Osteoblast (primary cell): Measurements from ENCODE around the gene PTPN12. TPM values are rescaled to one million over a fixed set of nuclear protein-coding genes. Genes with fewer than 3 reads are reported as not detected.
A peak's percentile ranks its signal among the peaks of the same experiment; 100 is the strongest.
"Not testable (repeated sequence)": the region's sequence is repeated elsewhere in the genome, so short reads cannot be mapped to it uniquely, and the experiment has no call there.

Experiments used
- DNase-seq: peaks from one replicate; pipeline ENCODE4 v3.0.0; 2011; ENCODE audit warnings: low spot score, mixed read lengths; ENCODE audit not compliant: insufficient read length; ENCODE audit errors: missing footprints
- H2AFZ ChIP-seq: 2 replicates; pipeline ENCODE4 v1.6.0; 2011; ENCODE audit warnings: mild to moderate bottlenecking, low read length
- H3K27ac ChIP-seq: 2 replicates; pipeline ENCODE4 v1.5.1; 2011; ENCODE audit warnings: mild to moderate bottlenecking, low read depth, low read length, moderate library complexity
- H3K27me3 ChIP-seq: 2 replicates; pipeline ENCODE4 v1.6.0; 2012; ENCODE audit warnings: mild to moderate bottlenecking, control low read depth, inconsistent platforms, low read length, moderate library complexity; ENCODE audit not compliant: insufficient read depth
- H3K36me3 ChIP-seq: 2 replicates; pipeline ENCODE4 v1.5.1; 2011; ENCODE audit warnings: mild to moderate bottlenecking, low read length, control low read depth, moderate library complexity; ENCODE audit not compliant: insufficient read depth
- H3K4me1 ChIP-seq: 2 replicates; pipeline ENCODE4 v1.5.1; 2011; ENCODE audit warnings: mild to moderate bottlenecking, low read length, control low read depth, moderate library complexity; ENCODE audit not compliant: insufficient read depth
- H3K4me2 ChIP-seq: 2 replicates; pipeline ENCODE4 v1.6.0; 2011; ENCODE audit warnings: mild to moderate bottlenecking, low read length; ENCODE audit not compliant: insufficient read depth
- H3K4me3 ChIP-seq: fragments of 200-600 bp; sonication (generic); 3 replicates; pipeline ENCODE4 v1.5.1; 2012; ENCODE audit warnings: mild to moderate bottlenecking, low read length, inconsistent platforms; ENCODE audit not compliant: insufficient read depth
- H3K79me2 ChIP-seq: 2 replicates; pipeline ENCODE4 v1.6.0; 2012; ENCODE audit warnings: mild to moderate bottlenecking, low read length, control low read depth, inconsistent platforms; ENCODE audit not compliant: insufficient read depth
- H3K9me3 ChIP-seq: 2 replicates; pipeline ENCODE4 v1.5.1; 2011; ENCODE audit warnings: low read depth, low read length, control low read depth
- H4K20me1 ChIP-seq: 2 replicates; pipeline ENCODE4 v1.6.0; 2012; ENCODE audit warnings: mild to moderate bottlenecking, low read length, control low read depth; ENCODE audit not compliant: insufficient read depth
- total RNA-seq: library from RNA; depleted of rRNA; stranded (reverse); fragments of >200 nt; gene quantifications from 2 replicates; pipeline ENCODE4 v1.2.3, GENCODE V29; 2012
- TF ChIP-seq, protein P1 (sequence below): IDR thresholded peaks from 2 replicates; pipeline ENCODE4 v1.5.1; 2011; ENCODE audit warnings: mild to moderate bottlenecking, low read depth, low read length, moderate library complexity; ENCODE audit errors: extremely low read depth

PTPN12 gene
- total RNA-seq, 1 donor: 80.7 TPM

DNA sequence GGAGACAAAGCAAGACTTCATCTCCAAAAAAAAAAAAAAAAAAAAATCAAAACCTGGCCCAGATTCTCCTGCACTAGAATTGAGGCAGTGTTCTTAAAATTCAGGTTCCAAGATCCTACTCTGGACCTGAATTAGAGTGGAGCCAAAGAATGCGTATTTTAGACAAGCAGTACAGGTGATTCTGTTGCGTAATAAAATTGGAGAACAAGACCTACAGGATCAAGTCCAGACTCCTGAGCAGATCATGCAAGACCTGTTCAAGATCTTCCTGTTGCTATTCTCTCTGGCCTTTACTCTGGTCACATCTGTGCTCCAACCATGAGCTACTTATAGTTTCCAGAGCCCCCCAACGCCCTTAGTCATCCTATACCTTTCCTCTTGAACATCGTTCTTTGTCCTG lies 107.7 kb downstream of the PTPN12 start:
- Histone ChIP-seq H3K9me3 (no peaks in the 10 kb centered on the region), H2AFZ (no peak overlapping the region), H3K79me2 (no peaks in the 10 kb centered on the region), H3K4me3 (no peak overlapping the region), H3K27me3 (no peaks in the 10 kb centered on the region), H3K36me3 (peaks cover 69% of the 10 kb centered on the region), H3K4me2 (no peak overlapping the region), H3K27ac (no peak overlapping the region), H3K4me1 (peaks cover 7% of the 10 kb centered on the region), H4K20me1 (no peaks in the 10 kb centered on the region)
- DNase-seq: no peak
- TF ChIP-seq, protein P1, sequence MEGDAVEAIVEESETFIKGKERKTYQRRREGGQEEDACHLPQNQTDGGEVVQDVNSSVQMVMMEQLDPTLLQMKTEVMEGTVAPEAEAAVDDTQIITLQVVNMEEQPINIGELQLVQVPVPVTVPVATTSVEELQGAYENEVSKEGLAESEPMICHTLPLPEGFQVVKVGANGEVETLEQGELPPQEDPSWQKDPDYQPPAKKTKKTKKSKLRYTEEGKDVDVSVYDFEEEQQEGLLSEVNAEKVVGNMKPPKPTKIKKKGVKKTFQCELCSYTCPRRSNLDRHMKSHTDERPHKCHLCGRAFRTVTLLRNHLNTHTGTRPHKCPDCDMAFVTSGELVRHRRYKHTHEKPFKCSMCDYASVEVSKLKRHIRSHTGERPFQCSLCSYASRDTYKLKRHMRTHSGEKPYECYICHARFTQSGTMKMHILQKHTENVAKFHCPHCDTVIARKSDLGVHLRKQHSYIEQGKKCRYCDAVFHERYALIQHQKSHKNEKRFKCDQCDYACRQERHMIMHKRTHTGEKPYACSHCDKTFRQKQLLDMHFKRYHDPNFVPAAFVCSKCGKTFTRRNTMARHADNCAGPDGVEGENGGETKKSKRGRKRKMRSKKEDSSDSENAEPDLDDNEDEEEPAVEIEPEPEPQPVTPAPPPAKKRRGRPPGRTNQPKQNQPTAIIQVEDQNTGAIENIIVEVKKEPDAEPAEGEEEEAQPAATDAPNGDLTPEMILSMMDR: no peak

DNA sequence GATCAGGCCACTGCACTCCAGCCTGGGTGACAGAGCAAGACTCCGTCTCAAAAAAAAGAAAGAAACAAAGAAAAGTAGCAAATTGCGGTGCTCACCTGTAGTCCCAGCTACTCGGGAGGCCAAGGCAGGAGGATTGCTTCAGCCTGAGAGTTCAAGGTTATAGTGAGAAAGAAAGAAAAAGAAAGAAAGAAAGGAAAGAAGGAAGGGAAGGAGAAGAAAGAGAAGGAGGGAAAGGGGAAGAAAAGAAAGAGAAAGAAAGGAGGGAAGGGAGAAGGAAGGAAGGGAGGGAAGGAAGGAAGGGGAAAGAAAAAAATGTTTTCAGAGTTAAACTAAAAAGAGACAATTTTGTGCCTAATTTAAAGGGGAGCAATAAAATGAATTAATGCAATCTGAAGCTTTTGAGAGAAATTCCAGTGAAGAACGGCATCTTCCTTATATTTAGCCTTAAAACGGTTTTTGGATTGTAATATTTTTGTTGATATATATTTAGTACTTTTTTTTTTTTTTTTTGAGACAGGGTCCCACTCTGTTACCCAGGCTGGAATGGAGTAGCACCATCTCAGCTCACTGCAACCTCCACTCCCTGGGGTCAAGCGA lies 111.7 kb downstream of the PTPN12 start:
- Histone ChIP-seq H3K4me2 (no peak overlapping the region), H3K4me1 (peaks cover 13% of the 10 kb centered on the region), H3K9me3 (no peaks in the 10 kb centered on the region), H2AFZ (no peak overlapping the region), H3K4me3 (no peak overlapping the region), H3K79me2 (no peaks in the 10 kb centered on the region), H4K20me1 (no peaks in the 10 kb centered on the region), H3K27ac (no peak overlapping the region), H3K36me3 (peaks cover 33% of the 10 kb centered on the region), H3K27me3 (no peaks in the 10 kb centered on the region)
- no peak for DNase-seq
- TF ChIP-seq, protein P1: no peak

DNA sequence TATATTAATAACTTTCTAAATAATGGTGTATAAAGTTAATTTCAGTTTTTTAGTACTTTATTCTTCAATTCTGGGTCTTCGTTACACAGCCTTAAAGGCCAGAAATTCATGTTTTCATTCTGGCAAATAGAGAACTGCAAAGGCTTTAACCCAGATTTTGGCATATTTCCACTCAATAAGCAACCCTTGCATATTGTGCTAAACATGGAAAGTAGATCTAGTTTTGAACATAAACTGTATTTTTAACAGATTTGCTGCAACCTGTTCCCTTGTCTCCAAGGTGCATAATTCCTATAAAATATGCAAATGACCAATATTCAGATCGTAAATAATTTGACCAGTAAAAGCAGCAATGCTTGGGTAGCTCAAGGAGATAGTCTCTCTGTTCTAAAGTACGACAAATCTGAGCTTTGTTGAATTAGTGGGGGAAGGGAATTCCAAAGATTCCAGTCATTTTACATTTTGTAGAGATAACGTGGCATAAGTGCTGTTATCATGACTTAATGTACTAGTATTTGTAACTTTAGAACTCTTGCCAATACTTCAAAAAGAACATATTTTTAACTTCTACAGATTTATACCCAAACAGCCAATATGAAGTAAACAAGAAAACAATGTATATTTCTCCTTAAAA lies 112.7 kb downstream of the PTPN12 start:
- Histone ChIP-seq H2AFZ (no peak overlapping the region), H3K4me3 (no peak overlapping the region), H3K27me3 (no peaks in the 10 kb centered on the region), H3K79me2 (no peaks in the 10 kb centered on the region), H3K36me3 (peaks cover 23% of the 10 kb centered on the region), H3K27ac (peak overlapping the region; percentile 42), H4K20me1 (no peaks in the 10 kb centered on the region), H3K4me2 (peak overlapping the region; percentile 70), H3K9me3 (no peaks in the 10 kb centered on the region), H3K4me1 (peaks cover 13% of the 10 kb centered on the region)
- peak; percentile 80 for DNase-seq
- TF ChIP-seq, protein P1: no peak

DNA sequence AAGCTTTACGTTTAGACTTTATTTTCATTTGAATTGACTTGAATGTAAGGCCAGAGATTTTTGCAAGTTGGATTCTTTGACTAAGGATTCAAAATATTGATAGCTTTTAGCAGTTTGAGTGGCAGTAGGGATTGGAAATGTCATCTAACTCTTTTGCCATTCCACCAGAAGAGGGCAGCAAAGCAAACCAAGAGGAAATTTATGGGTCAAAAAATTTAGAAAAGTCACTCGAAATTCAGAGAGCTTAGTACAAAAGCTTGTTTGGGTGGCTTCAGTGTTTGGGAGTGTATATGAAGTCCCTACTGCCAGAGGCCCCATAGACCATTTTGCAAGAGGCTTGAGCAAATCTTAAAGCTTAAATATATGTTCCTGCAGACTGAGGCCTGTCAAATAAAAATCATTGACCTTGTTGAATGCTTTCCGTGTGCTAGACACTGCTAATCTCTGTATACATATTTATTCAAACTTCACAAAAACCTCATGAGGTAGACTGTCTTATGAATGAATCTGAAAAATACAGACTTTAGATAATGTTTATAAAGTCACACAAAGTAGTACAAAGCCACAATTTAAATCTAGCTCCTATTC lies 114.6 kb downstream of the PTPN12 start:
- Histone ChIP-seq H2AFZ (no peak overlapping the region), H3K4me1 (peaks cover 13% of the 10 kb centered on the region), H3K4me3 (no peak overlapping the region), H4K20me1 (peaks cover 3% of the 10 kb centered on the region), H3K79me2 (no peaks in the 10 kb centered on the region), H3K4me2 (no peak overlapping the region), H3K27ac (no peak overlapping the region), H3K27me3 (no peaks in the 10 kb centered on the region), H3K9me3 (no peaks in the 10 kb centered on the region), H3K36me3 (peaks cover 26% of the 10 kb centered on the region)
- DNase-seq: no peak
- TF ChIP-seq, protein P1: peak; percentile 75

DNA sequence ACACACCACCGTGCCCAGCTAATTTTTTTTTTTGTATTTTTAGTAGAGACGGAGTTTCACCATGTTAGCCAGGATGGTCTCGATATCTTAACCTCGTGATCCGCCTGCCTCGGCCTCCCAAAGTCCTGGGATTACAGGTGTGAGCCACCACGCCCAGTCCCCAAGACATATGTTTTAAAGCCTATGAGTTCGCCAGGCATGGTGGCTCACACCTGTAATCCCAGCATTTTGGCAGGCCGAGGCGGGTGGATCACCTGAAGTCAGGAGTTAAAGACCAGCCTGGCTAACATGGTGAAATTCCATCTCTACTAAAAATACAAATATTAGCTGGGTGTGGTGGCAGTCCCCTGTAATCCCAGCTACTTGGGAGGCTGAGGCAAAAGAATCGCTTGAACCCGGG lies 115.7 kb downstream of the PTPN12 start:
- not testable (repeated sequence) for H3K27ac ChIP-seq, H3K4me2 ChIP-seq, H3K9me3 ChIP-seq, H3K79me2 ChIP-seq, H3K27me3 ChIP-seq, H3K4me3 ChIP-seq, H4K20me1 ChIP-seq, H2AFZ ChIP-seq, DNase-seq
- Histone ChIP-seq H3K4me1 (peaks cover 13% of the 10 kb centered on the region), H3K36me3 (peaks cover 29% of the 10 kb centered on the region)
